Left colon (tissue), 2 donors: ENCODE data around the gene HSPB6. TPM values are rescaled to one million over a fixed set of nuclear protein-coding genes. Genes with fewer than 3 reads are reported as not detected.

Source experiments
- ATAC-seq: fragments of 200-7000 bp; cut with Tn5 transposase; one replicate; pipeline ENCODE4 v1.9.1; 2020; ENCODE audit warnings: mild to moderate bottlenecking, moderate library complexity
- DNase-seq, 2 donors: peaks; one replicate each; pipeline ENCODE4 v3.0.0-alpha.2; 2020
- intact Hi-C, 2 donors: fragments of 100-400 bp; cut with DNase I in 1 of 2; cut with micrococcal nuclease in 1 of 2; formaldehyde crosslinking; loops; one replicate each; pipeline versions ENCODE4 v1.11.2 to v1.14.0; 2022; cut with DNase I, micrococcal nuclease
- total RNA-seq, 2 donors: library from RNA; stranded (reverse); fragmentation: NEBNext Ultra II Directional; extraction: Animal tissue kit (Norgen Biotek cat#: 25700); gene quantifications; one replicate each; pipeline ENCODE4 v1.2.1, GENCODE V29; 2021
- donor health status: DM: no; HTN: no; CAD: no.
- donor health status: DM: yes; HTN: yes; CAD: no.

HSPB6 gene
- total RNA-seq, 2 donors from 2014 or later, result 4.5 to 16.4 TPM

DNA sequence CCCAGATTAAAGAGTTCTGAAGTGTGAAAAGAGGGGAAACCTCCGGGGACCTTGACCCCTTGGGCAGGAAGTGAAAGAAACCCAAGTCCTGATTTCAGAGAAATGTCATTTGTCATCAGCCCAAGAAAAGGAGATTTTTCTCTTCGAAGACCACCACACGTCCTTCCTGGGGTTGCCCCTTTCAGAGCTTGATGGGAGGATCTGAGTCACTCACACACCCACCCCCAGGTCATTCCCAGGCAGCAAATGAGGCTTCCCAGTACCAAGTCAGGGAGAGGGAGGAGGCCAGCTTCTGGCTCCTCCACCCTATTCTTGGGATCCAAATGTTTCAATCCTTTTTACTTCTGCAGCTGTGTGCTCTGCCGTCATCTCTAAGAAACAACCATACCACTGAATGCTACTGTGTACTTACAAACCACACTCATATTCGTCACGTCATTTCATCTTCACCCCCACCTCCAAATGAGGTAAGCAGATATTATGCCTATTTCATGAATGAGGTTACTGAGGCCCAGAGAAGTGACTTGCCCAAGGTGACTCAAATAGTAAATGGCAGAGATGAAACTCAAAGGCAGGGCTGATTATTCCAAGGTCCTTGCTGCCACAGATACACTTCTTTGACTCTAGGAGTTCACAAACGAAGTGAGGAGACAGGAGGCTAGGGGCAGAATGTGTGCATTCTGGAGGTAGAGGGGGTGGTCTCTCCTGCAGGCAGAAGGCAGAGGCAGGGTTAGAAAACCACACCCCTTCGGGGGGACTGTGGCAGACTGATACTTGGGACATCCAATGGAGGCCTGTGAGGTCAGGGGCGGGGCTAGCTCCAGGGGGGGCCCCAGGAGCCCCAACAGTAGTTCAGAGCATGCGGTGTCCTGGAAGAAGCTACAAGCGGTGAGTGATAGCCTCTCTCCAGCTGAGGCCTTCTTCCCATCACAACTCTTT is 44.0 kb downstream of the HSPB6 start:
- no peak for DNase-seq
- ATAC-seq, result no peak
- intact Hi-C loops, result loop anchor here in 1 of 2 donors (10.0 kb wide), 1 partner anchor 168 kb away; the partner anchor contains the start of gene TMEM147

DNA sequence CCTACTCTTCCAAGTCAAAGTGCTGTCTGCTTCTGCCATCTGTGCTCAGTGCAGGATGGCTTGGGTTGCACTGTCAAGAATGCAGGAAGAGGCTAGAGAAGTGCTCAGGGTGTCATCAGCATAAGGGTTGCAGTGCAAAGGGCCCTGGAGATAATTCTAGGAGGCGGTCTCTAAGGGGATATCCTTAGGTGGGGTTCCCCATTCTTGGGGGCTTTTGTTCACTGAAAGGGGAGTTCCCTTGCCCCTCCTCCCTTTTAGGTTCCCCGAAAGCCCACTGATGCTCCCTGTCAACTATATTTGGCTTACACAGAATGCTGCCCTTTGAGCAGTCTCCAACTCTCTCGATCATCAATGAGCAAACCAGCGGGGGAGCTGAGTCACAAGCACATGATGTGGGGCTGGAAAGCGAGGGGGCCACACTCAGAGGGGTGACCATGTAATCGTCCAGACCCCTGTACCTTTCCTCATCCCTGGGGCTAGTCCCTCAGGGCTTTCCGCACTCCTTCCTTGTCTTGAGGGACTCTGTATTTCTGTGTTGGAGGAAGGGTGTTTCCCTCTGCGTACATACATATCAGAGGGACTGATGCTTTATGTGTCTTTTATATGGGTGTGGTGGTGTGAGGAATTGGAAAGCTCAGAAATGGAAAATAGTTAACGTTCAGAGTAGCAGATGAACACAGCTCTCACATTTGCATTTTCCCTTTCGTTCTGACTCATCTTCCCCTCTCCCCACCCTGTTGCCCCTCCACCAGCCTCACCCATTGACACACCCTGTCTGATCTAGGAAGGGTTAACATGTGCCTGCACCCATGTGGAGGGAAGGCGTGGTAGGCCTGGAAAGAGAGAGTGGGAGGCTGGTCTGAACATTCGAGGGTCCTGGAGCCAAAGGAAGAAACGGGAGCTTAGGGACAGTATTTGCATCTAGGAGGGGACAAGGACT is 45.8 kb downstream of the HSPB6 start:
- intact Hi-C loops, result loop anchor here in 1 of 2 donors (10.0 kb wide), 1 partner anchor 166 kb away; the partner anchor contains the start of gene TMEM147
- ATAC-seq (no peak), DNase-seq (no peak)

DNA sequence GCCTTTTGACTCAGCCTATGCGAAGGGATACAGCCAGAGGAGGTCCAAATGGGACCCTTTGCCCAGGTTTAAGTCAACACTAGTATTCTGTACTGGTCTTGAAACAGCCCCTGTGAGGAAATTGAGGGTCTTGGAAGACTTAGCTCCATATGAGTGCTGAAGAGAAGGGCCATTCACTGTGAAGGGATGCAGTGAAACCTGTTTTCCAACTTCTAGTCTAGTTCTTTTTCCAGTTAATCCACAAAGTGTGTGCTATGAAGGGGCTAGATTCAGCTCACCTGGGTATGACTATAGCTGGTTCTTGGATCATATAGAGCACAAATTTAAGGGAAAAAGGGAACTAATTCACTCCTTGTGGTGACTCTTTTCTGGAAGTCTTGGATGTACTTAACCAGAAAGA is 48.4 kb downstream of the HSPB6 start:
- intact Hi-C loops, result no loop called here
- DNase-seq, result no peak

More for the DNA sequence above, 48.4 kb downstream of the HSPB6 start:
- no peak for ATAC-seq

Other genes with a start within 250 kb of the HSPB6 start
- 10 to 100 TPM in 1 of 2 donors, 1 to 10 TPM in 1; 8.8 to 13.8 TPM for gene DMKN, start 243.4 kb downstream of the HSPB6 start, total RNA-seq
- gene SBSN, start 228.7 kb downstream of the HSPB6 start, total RNA-seq, result not detected
- not detected for gene GAPDHS, start 223.6 kb downstream of the HSPB6 start, total RNA-seq
- gene TMEM147, start 211.4 kb downstream of the HSPB6 start, total RNA-seq, result 10 to 100 TPM; 55.1 to 61.2 TPM
- gene ATP4A, start 193.4 kb downstream of the HSPB6 start, total RNA-seq, result not detected
- not detected for gene PMIS2, start 170.9 kb downstream of the HSPB6 start, total RNA-seq
- 1 to 10 TPM; 5.0 to 7.7 TPM for gene HAUS5, start 144.3 kb downstream of the HSPB6 start, total RNA-seq
- gene RBM42, start 128.0 kb downstream of the HSPB6 start, total RNA-seq, result 10 to 100 TPM; 66.5 to 73.7 TPM
- gene ETV2, start 115.3 kb downstream of the HSPB6 start, total RNA-seq, result 1 to 10 TPM in 1 of 2 donors, under 1 TPM in 1; 0.87 to 1.7 TPM
- gene COX6B1, start 108.7 kb downstream of the HSPB6 start, total RNA-seq, result 100 to 1,000 TPM; 725 to 901 TPM
- gene UPK1A, start 90.5 kb downstream of the HSPB6 start, total RNA-seq, result under 1 TPM; 0.20 to 0.27 TPM
- 1 to 10 TPM in 1 of 2 donors, under 1 TPM in 1; 0.15 to 1.1 TPM for gene ZBTB32, start 52.5 kb downstream of the HSPB6 start, total RNA-seq
- 10 to 100 TPM; 34.8 to 40.1 TPM for gene KMT2B, start 39.0 kb downstream of the HSPB6 start, total RNA-seq
- gene IGFLR1, start 14.6 kb downstream of the HSPB6 start, total RNA-seq, result 1 to 10 TPM; 4.1 to 7.7 TPM
- gene U2AF1L4, start 11.6 kb downstream of the HSPB6 start, total RNA-seq, result 10 to 100 TPM; 14.5 to 17.3 TPM
- 10 to 100 TPM; 82.2 to 86.0 TPM for gene PSENEN, start 11.4 kb downstream of the HSPB6 start, total RNA-seq
- 1 to 10 TPM; 5.9 to 6.1 TPM for gene LIN37, start 8.5 kb downstream of the HSPB6 start, total RNA-seq
- 10 to 100 TPM; 16.8 to 19.5 TPM for gene PROSER3, start 1.1 kb upstream of the HSPB6 start, total RNA-seq
- 10 to 100 TPM in 1 of 2 donors, 1 to 10 TPM in 1; 9.7 to 10.1 TPM for gene ARHGAP33, start 18.5 kb upstream of the HSPB6 start, total RNA-seq
- gene PRODH2, start 55.8 kb upstream of the HSPB6 start, total RNA-seq, result not detected
- not detected for gene NPHS1, start 95.5 kb upstream of the HSPB6 start, total RNA-seq
- gene KIRREL2, start 99.9 kb upstream of the HSPB6 start, total RNA-seq, result under 1 TPM in 1 of 2 donors, not detected in 1; 0.11 TPM
- 1 to 10 TPM; 1.8 to 4.7 TPM for gene APLP1, start 111.5 kb upstream of the HSPB6 start, total RNA-seq
- 10 to 100 TPM; 10.0 to 10.1 TPM for gene NFKBID, start 143.5 kb upstream of the HSPB6 start, total RNA-seq
- gene HCST, start 145.5 kb upstream of the HSPB6 start, total RNA-seq, result 1 to 10 TPM; 1.0 to 6.1 TPM
- 10 to 100 TPM in 1 of 2 donors, 1 to 10 TPM in 1; 8.2 to 41.3 TPM for gene TYROBP, start 151.3 kb upstream of the HSPB6 start, total RNA-seq
- 10 to 100 TPM; 12.5 to 14.7 TPM for gene LRFN3, start 179.3 kb upstream of the HSPB6 start, total RNA-seq
- gene SDHAF1, start 238.2 kb upstream of the HSPB6 start, total RNA-seq, result 10 to 100 TPM; 19.6 to 20.0 TPM